Adrenal gland (tissue), 5 donors: ENCODE data around the gene HSF2BP.
"Not testable (repeated sequence)": the region's sequence is repeated elsewhere in the genome, so short reads cannot be mapped to it uniquely, and the experiment has no call there.

Source experiments
- POLR2A ChIP-seq, 2 donors: fragments of 450-650 bp; IDR thresholded peaks; one replicate each; pipeline ENCODE4 v1.6.1; 2017; ENCODE audit warnings: antibody characterized with exemption in 2 of 2, mild to moderate bottlenecking in 2 of 2, moderate library complexity in 1 of 2
- TF ChIP-seq, protein P1 (sequence below), 6 experiments: fragments of 450-650 bp in 4 of 6; fragments of 200-600 bp in 2 of 6; sonication (generic) in 1 of 6; IDR thresholded peaks; 1 replicate in 5 of 6; 2 replicates in 1 of 6; pipeline versions ENCODE4 v1.5.1 to v1.8.0; 2016 to 2021; ENCODE audit warnings: antibody characterized with exemption in 6 of 6, mild to moderate bottlenecking in 2 of 6, moderate library complexity in 1 of 6
- donor health status: DM: no; HTN: no; CAD: no.

GRCh38 chr21:43516295-43516847 is 142.9 kb downstream of the HSF2BP start:
- TF ChIP-seq, protein P1, sequence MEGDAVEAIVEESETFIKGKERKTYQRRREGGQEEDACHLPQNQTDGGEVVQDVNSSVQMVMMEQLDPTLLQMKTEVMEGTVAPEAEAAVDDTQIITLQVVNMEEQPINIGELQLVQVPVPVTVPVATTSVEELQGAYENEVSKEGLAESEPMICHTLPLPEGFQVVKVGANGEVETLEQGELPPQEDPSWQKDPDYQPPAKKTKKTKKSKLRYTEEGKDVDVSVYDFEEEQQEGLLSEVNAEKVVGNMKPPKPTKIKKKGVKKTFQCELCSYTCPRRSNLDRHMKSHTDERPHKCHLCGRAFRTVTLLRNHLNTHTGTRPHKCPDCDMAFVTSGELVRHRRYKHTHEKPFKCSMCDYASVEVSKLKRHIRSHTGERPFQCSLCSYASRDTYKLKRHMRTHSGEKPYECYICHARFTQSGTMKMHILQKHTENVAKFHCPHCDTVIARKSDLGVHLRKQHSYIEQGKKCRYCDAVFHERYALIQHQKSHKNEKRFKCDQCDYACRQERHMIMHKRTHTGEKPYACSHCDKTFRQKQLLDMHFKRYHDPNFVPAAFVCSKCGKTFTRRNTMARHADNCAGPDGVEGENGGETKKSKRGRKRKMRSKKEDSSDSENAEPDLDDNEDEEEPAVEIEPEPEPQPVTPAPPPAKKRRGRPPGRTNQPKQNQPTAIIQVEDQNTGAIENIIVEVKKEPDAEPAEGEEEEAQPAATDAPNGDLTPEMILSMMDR (IDR thresholded peaks at IDR 0.05) = not testable (repeated sequence)
- not testable (repeated sequence) for TF ChIP-seq POLR2A (IDR thresholded peaks at IDR 0.05)
